Gastroesophageal sphincter (tissue), 4 donors: Measurements from ENCODE around the gene EFHD1. TPM values are rescaled to one million over a fixed set of nuclear protein-coding genes. Genes with fewer than 3 reads are reported as not detected.

Experiments used
- ATAC-seq: fragments of 150-250 bp; one replicate; pipeline ENCODE4 v1.9.1; 2016; ENCODE audit warnings: mild to moderate bottlenecking, moderate library complexity
- H3K27ac ChIP-seq, 4 donors: fragments of 200-600 bp; sonication (generic) in 3 of 4; 1 replicate in 3 of 4; 2 replicates in 1 of 4; pipeline ENCODE4 v1.5.1; 2016 to 2019
- H3K27me3 ChIP-seq: fragments of 200-600 bp; sonication (generic); one replicate; pipeline ENCODE4 v1.5.1; 2019
- H3K36me3 ChIP-seq, 2 donors: fragments of 200-600 bp; sonication (generic); one replicate each; pipeline ENCODE4 v1.5.1; 2019; ENCODE audit warnings: control low read depth in 1 of 2
- H3K4me1 ChIP-seq, 3 donors: fragments of 200-600 bp; sonication (generic); 1 replicate in 2 of 3; 2 replicates in 1 of 3; pipeline ENCODE4 v1.5.1; 2016 to 2019; ENCODE audit warnings: control low read depth in 2 of 3
- H3K4me3 ChIP-seq, 2 donors: fragments of 200-600 bp; sonication (generic); one replicate each; pipeline ENCODE4 v1.5.1; 2019; ENCODE audit warnings: mild to moderate bottlenecking in 1 of 2, moderate library complexity in 1 of 2
- H3K9me3 ChIP-seq, 3 donors: fragments of 200-600 bp; sonication (generic); one replicate each; pipeline ENCODE4 v1.5.1; 2017 to 2019; ENCODE audit warnings: control low read depth in 2 of 3
- CTCF ChIP-seq, 4 experiments: fragments of 200-600 bp in 2 of 4; fragments of 450-650 bp in 2 of 4; sonication (generic) in 1 of 4; IDR thresholded peaks; one replicate each; pipeline ENCODE4 v1.5.1; 2017 to 2019; ENCODE audit warnings: antibody characterized with exemption in 4 of 4, mild to moderate bottlenecking in 2 of 4, moderate library complexity in 2 of 4
- EP300 ChIP-seq: sonication (generic); formaldehyde crosslinking; IDR thresholded peaks from one replicate; pipeline ENCODE4 v1.6.1; 2017; ENCODE audit warnings: antibody characterized with exemption, mild to moderate bottlenecking
- POLR2A ChIP-seq, 2 donors: fragments of 450-650 bp; IDR thresholded peaks; one replicate each; pipeline ENCODE4 v1.6.1; 2017; ENCODE audit warnings: antibody characterized with exemption in 2 of 2, mild to moderate bottlenecking in 2 of 2, moderate library complexity in 1 of 2
- POLR2AphosphoS5 ChIP-seq: sonication (generic); formaldehyde crosslinking; IDR thresholded peaks from one replicate; pipeline ENCODE4 v1.6.1; 2017; ENCODE audit warnings: antibody characterized with exemption
- WGBS, 2 donors: methylation state at CpG; one replicate each; pipeline ENCODE4 v1.1.5; 2018; ENCODE audit warnings: low coverage in 1 of 2; 5-methylcytosine and 5-hydroxymethylcytosine counted together
- total RNA-seq, 4 donors: library from RNA; depleted of rRNA; stranded (reverse); fragments of >200 nt; gene quantifications; one replicate each; pipeline ENCODE4 v1.1.0, GENCODE V29; 2016

Gene EFHD1
- total RNA-seq, 4 donors from 2014 or later = 9.3 to 23.3 (median 17.5) TPM

DNA sequence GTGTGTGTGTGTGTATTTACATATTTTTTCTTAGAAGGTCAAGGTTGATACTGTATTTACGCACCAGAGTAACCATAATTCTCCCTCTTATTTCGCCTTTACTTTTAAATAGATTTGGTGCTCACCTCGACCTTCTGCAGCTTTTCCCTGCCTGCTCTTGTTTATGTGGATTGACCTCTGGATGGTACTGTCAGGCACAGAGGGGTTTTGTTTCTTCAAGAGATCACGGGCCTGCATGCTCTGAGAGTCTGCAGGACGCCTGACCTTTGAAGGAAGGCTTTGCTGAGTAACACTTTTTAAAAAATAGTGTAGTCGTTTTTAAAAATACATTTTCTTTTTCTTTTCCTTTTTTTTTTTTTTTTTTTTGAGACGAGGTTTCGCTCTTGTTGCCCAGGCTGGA, 18.1 kb upstream of the EFHD1 start:
- Histone ChIP-seq H3K9me3 (no peaks in the 10 kb centered on the region), H3K27ac (no peak overlapping the region), H3K27me3 (no peaks in the 10 kb centered on the region), H3K4me1 (no peaks in the 10 kb centered on the region), H3K36me3 (no peaks in the 10 kb centered on the region), H3K4me3 (no peak overlapping the region)
- ATAC-seq = no peak
- WGBS, 2 donors = 52 to 60% methylated on average over 2 to 7 of the region's 8 CpGs
- TF ChIP-seq CTCF (IDR thresholded peaks at IDR 0.05) (no peak), EP300 (no peak), POLR2AphosphoS5 (no peak), POLR2A (IDR thresholded peaks at IDR 0.05) (no peak)

GRCh38 chr2:232621186-232621585, 12.2 kb upstream of the EFHD1 start:
- Histone ChIP-seq H3K36me3 (no peaks in the 10 kb centered on the region), H3K4me1 (no peaks in the 10 kb centered on the region), H3K27me3 (peaks cover 19% of the 10 kb centered on the region), H3K4me3 (no peak overlapping the region), H3K27ac (no peak overlapping the region), H3K9me3 (no peaks in the 10 kb centered on the region)
- 88 to 94% methylated on average over 7 to 8 of the region's 9 CpGs for WGBS, 2 donors
- ATAC-seq = no peak
- TF ChIP-seq POLR2A (IDR thresholded peaks at IDR 0.05) = no peak

DNA sequence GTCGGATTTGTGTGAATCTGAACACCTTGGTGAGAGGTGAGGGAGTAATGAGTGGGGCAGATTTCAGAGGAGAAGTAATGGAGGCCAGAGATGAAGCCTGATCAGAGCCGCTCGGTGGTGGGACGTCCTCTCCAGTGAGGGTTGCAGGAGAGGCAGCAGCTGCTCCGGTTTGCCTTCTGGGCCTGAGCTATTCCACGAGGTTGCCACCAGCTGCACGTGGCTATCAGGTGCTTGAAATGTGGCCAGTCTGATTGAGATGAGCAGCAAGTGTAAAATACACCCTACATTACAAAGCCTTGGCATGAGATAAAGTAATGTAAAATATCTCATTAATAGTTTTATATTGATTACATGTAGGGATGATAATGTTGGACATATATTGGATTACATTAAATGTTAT, 10.8 kb upstream of the EFHD1 start:
- H3K36me3 ChIP-seq = no peaks in the 10 kb centered on the region
- H3K27ac ChIP-seq = no peak overlapping the region
- H3K27me3 ChIP-seq = peaks cover 23% of the 10 kb centered on the region
- WGBS, 2 donors = 75 to 90% methylated on average over 2 to 4 of the region's 7 CpGs
- TF ChIP-seq EP300 = no peak
- no peak for TF ChIP-seq CTCF (IDR thresholded peaks at IDR 0.05)
- TF ChIP-seq POLR2A (IDR thresholded peaks at IDR 0.05) = no peak
- TF ChIP-seq POLR2AphosphoS5 = no peak
- H3K4me3 ChIP-seq = no peak overlapping the region
- no peaks in the 10 kb centered on the region for H3K9me3 ChIP-seq
- H3K4me1 ChIP-seq = no peaks in the 10 kb centered on the region
- ATAC-seq = no peak

DNA sequence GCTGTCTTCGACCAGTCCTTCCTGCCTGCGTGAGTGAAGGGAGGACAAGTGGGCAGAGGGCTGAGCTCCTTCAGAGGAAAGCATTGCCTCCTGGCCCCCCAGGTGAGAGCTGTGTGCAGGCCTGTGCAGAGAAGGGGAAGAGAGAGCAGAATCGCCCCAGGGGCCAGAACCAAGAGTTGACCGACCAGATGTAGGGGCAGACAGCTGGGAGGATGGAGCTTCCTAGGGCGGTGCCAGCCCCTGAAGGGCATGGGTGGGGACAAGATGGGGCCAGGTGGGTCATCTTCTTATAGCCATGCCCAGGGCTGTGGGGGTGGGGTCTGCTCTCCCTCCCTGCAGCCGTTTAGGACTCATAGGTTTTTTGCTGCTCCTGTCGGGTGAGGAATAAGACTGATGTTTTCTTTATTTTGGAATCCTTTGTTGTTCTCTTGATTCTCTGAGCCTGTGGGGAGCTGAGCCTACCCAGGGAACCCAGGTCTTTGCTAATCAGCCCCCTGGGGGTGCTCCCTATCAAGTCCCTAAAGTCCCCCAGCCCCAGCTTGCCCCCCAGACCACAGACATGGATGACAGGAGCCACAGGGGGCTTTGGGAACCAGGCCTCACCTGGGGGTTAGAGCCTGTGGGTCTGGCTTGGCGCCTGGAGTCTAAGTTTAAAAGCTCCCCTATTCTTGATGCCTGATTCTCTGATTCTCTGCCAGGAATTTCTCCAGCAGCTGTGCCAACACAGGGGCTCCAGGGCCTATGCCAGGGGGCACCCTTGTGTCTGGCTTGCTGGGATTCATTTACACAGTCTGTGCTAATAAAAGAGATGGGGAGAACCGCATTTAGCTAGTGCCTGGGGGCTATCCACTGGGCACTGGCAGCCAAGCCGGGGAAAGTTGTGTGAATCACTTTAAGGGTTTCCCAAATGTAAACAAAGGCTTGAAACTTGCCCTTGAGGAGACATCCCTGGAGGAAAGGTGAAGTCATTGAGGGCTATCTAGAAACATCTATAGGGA, 9.3 kb upstream of the EFHD1 start:
- H3K27ac ChIP-seq = no peak overlapping the region
- no peaks in the 10 kb centered on the region for H3K36me3 ChIP-seq
- no peaks in the 10 kb centered on the region for H3K9me3 ChIP-seq
- H3K4me3 ChIP-seq = no peak overlapping the region
- peaks cover 30% of the 10 kb centered on the region for H3K27me3 ChIP-seq
- no peak for TF ChIP-seq POLR2AphosphoS5
- 49 to 60% methylated on average over 4 to 6 of the region's 10 CpGs for WGBS, 2 donors
- no peaks in the 10 kb centered on the region for H3K4me1 ChIP-seq
- no peak for ATAC-seq

DNA sequence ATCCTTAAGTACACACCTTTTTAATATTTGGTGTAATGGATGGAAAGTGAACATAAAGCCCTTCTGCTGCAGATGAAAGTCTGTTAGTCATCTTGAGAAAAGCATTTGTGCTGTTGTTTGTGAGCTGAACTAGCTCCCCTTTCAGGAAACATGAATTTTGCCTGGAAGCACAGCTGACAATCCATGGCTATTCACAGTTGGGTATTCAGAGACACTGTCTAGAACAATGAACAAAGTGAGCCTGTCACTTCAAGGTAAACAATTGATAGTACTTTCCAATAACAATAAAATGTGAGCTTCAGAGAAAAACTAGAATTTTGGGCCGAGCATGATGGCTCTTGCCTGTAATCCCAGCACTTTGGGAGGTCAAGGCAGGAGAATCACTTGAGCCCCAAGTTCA, 6.8 kb upstream of the EFHD1 start:
- Histone ChIP-seq H3K4me1 (peaks cover 0 to under 1% (median 0%) of the 10 kb centered on the region in 3 donors), H3K4me3 (no peak overlapping the region), H3K36me3 (no peaks in the 10 kb centered on the region), H3K27me3 (peaks cover 52% of the 10 kb centered on the region), H3K9me3 (no peaks in the 10 kb centered on the region), H3K27ac (no peak overlapping the region)
- 44 to 78% methylated on average over 1 of the region's 1 CpG for WGBS, 2 donors
- no peak for ATAC-seq
- TF ChIP-seq CTCF (IDR thresholded peaks at IDR 0.05) (no peak), EP300 (no peak), POLR2AphosphoS5 (no peak), POLR2A (IDR thresholded peaks at IDR 0.05) (no peak)
